Astrocyte of the spinal cord (primary cell): ENCODE results near the gene GALNTL6.

Experiments
- DNase-seq: peaks from one replicate; pipeline ENCODE4 v3.0.0; 2011; ENCODE audit warnings: low read depth, low spot score
- H3K4me3 ChIP-seq: 2 replicates; pipeline ENCODE4 v1.5.1; 2011; ENCODE audit warnings: low read depth, mild to moderate bottlenecking, low read length, moderate library complexity
- CTCF ChIP-seq: IDR thresholded peaks from 2 replicates; pipeline ENCODE4 v1.5.1; 2012; ENCODE audit warnings: low read depth, mild to moderate bottlenecking, low read length, inconsistent platforms
- in situ Hi-C: cut with HindIII; loops from 2 replicates; pipeline ENCODE4 v1.10.0; 2017; ENCODE audit warnings: low sequenced_read_pairs

GALNTL6 gene

GRCh38 chr4:172980219-172980618 is 1167.0 kb downstream of the GALNTL6 start:
- TF ChIP-seq CTCF = no peak
- in situ Hi-C loops = no loop called here
- H3K4me3 ChIP-seq = no peak overlapping the region
- no peak for DNase-seq

- in situ Hi-C loops = no loop called here
- no peak overlapping the region for H3K4me3 ChIP-seq
- TF ChIP-seq CTCF = no peak
- DNase-seq = peak; percentile 92
Observed at GRCh38 chr4:172982151-172982590, 1169.0 kb downstream of the GALNTL6 start.

GRCh38 chr4:172983014-172983413 is 1169.8 kb downstream of the GALNTL6 start:
- H3K4me3 ChIP-seq = no peak overlapping the region
- peak; percentile 20 for DNase-seq
- in situ Hi-C loops = no loop called here
- TF ChIP-seq CTCF = no peak

GRCh38 chr4:172983631-172984030 is 1170.4 kb downstream of the GALNTL6 start:
- in situ Hi-C loops = no loop called here
- no peak for DNase-seq
- no peak for TF ChIP-seq CTCF

GRCh38 chr4:172985552-172985951 is 1172.3 kb downstream of the GALNTL6 start:
- TF ChIP-seq CTCF = no peak
- in situ Hi-C loops = no loop called here
- peak; percentile 7 for DNase-seq
- no peak overlapping the region for H3K4me3 ChIP-seq

More at GRCh38 chr4:172983631-172984030, 1170.4 kb downstream of the GALNTL6 start:
- H3K4me3 ChIP-seq = no peak overlapping the region

- in situ Hi-C loops = no loop called here
- no peak for TF ChIP-seq CTCF
- H3K4me3 ChIP-seq = no peak overlapping the region
- DNase-seq = no peak
Observed at GRCh38 chr4:172986114-172986513, 1172.9 kb downstream of the GALNTL6 start.
